IMR-90 (cell line): Measurements from ENCODE around the gene ROBO1. TPM values are rescaled to one million over a fixed set of nuclear protein-coding genes. Genes with fewer than 3 reads are reported as not detected.

Experiments used
- ATAC-seq: fragments of 200-7000 bp; cut with Tn5 transposase; 2 replicates; pipeline ENCODE4 v1.9.1; 2020; ENCODE audit warnings: low read depth, mild to moderate bottlenecking, moderate library complexity
- BruUV-seq: library from RNA; stranded (reverse); fragments of 400-500 nt; replicated peaks from 2 replicates; lab custom pipeline; 2021; lab: Mats Ljungman, UMichigan
- CTCF ChIA-PET: fragments of 300-600 bp; formaldehyde crosslinking; extraction: SDS; loops from one replicate; lab custom pipeline; 2021; ENCODE audit warnings: antibody characterized with exemption; lab: Yijun Ruan, JAX
- POLR2A ChIA-PET: fragments of 300-600 bp; sonication (Branson Sonifier 250); formaldehyde crosslinking; loops from one replicate; lab custom pipeline; 2022; ENCODE audit warnings: antibody characterized with exemption; ENCODE audit not compliant: unreplicated experiment; lab: Charles Lee
- DNase-seq: peaks from one replicate; pipeline ENCODE4 v3.0.0; 2013
- H2AFZ ChIP-seq: replicated peaks from 2 replicates; pipeline ENCODE3; 2013; ENCODE audit warnings: low read length, mild to moderate bottlenecking; ENCODE audit not compliant: poor library complexity
- H2AK5ac ChIP-seq: 2 replicates; pipeline ENCODE4 v1.6.1; 2013; ENCODE audit warnings: low read depth, low read length, inconsistent platforms
- H2AK9ac ChIP-seq: replicated peaks from 2 replicates; pipeline ENCODE3; 2013; ENCODE audit warnings: mild to moderate bottlenecking, low read depth, low read length, moderate library complexity; ENCODE audit not compliant: poor library complexity
- H2BK120ac ChIP-seq: 2 replicates; pipeline ENCODE4 v1.6.1; 2013; ENCODE audit warnings: low read depth, low read length, inconsistent platforms
- H2BK15ac ChIP-seq: 3 replicates; pipeline ENCODE4 v1.6.1; 2013; ENCODE audit warnings: low read depth, low read length, inconsistent platforms
- H2BK20ac ChIP-seq: 2 replicates; pipeline ENCODE4 v1.6.1; 2013; ENCODE audit warnings: low read depth, mild to moderate bottlenecking, inconsistent platforms, low read length, moderate library complexity
- H2BK5ac ChIP-seq: 2 replicates; pipeline ENCODE4 v1.6.1; 2013; ENCODE audit warnings: mild to moderate bottlenecking, low read depth, low read length, inconsistent platforms; ENCODE audit not compliant: poor library complexity, severe bottlenecking
- H3K14ac ChIP-seq: replicated peaks from 2 replicates; pipeline ENCODE4 v1.6.1; 2013; ENCODE audit warnings: low read depth, low read length, inconsistent platforms
- H3K18ac ChIP-seq: 2 replicates; pipeline ENCODE4 v1.6.1; 2013; ENCODE audit warnings: low read depth, low read length, control low read depth
- H3K23ac ChIP-seq: 2 replicates; pipeline ENCODE4 v1.6.1; 2013; ENCODE audit warnings: low read depth, low read length, inconsistent platforms
- H3K27ac ChIP-seq: 2 replicates; pipeline ENCODE4 v1.5.1; 2013; ENCODE audit warnings: mild to moderate bottlenecking, control low read depth, low read length; ENCODE audit not compliant: insufficient read depth
- H3K27me3 ChIP-seq: 2 replicates; pipeline ENCODE4 v1.6.1; 2013; ENCODE audit warnings: low read length; ENCODE audit not compliant: control insufficient read depth, insufficient read depth
- H3K36me3 ChIP-seq: 2 replicates; pipeline ENCODE4 v1.6.1; 2013; ENCODE audit warnings: low read length, mixed read lengths; ENCODE audit not compliant: control insufficient read depth, insufficient read depth
- H3K4ac ChIP-seq: 2 replicates; pipeline ENCODE4 v1.6.1; 2013; ENCODE audit warnings: low read depth, low read length, inconsistent platforms
- H3K4me1 ChIP-seq: 2 replicates; pipeline ENCODE4 v1.6.1; 2013; ENCODE audit warnings: low read length, mixed read lengths; ENCODE audit not compliant: control insufficient read depth, insufficient read depth
- H3K4me2 ChIP-seq: 2 replicates; pipeline ENCODE4 v1.6.1; 2013; ENCODE audit warnings: low read depth, mild to moderate bottlenecking, control low read depth, low read length, moderate library complexity
- H3K4me3 ChIP-seq: 2 replicates; pipeline ENCODE4 v1.5.1; 2013; ENCODE audit warnings: low read depth, mild to moderate bottlenecking, control low read depth, low read length, moderate library complexity; ENCODE audit not compliant: insufficient read depth
- H3K56ac ChIP-seq: 2 replicates; pipeline ENCODE4 v1.6.1; 2013; ENCODE audit warnings: low read length, inconsistent platforms; ENCODE audit not compliant: insufficient read depth; ENCODE audit errors: extremely low read depth
- H3K79me1 ChIP-seq, 2 experiments: 2 replicates each; pipeline ENCODE4 v1.6.1; 2013; ENCODE audit warnings: low read length in 2 of 2, inconsistent platforms in 1 of 2, low read depth in 1 of 2
- H3K9ac ChIP-seq: 2 replicates; pipeline ENCODE4 v1.6.1; 2013; ENCODE audit warnings: low read depth, low read length, control low read depth
- H3K9me1 ChIP-seq: 2 replicates; pipeline ENCODE4 v1.6.1; 2013; ENCODE audit warnings: low read length, inconsistent platforms; ENCODE audit not compliant: insufficient read depth
- H3K9me3 ChIP-seq: 2 replicates; pipeline ENCODE4 v1.6.1; 2013; ENCODE audit warnings: low read length; ENCODE audit not compliant: control insufficient read depth, insufficient read depth
- H4K20me1 ChIP-seq: 2 replicates; pipeline ENCODE4 v1.6.1; 2013; ENCODE audit warnings: low read length, inconsistent platforms; ENCODE audit not compliant: insufficient read depth
- H4K5ac ChIP-seq: 2 replicates; pipeline ENCODE4 v1.6.1; 2013; ENCODE audit warnings: mild to moderate bottlenecking, low read depth, low read length, control low read depth
- H4K8ac ChIP-seq, 2 experiments: 2 replicates each; pipeline ENCODE4 v1.6.1; 2013; ENCODE audit warnings: low read depth in 2 of 2, low read length in 2 of 2, control low read depth in 1 of 2, inconsistent platforms in 1 of 2
- H4K91ac ChIP-seq: 2 replicates; pipeline ENCODE4 v1.6.1; 2013; ENCODE audit warnings: low read depth, low read length, inconsistent platforms; ENCODE audit not compliant: insufficient read depth
- MXI1 ChIP-seq: IDR thresholded peaks from 2 replicates; pipeline ENCODE4 v1.6.1; 2012; ENCODE audit warnings: low read depth, mild to moderate bottlenecking, low read length, moderate library complexity, borderline replicate concordance
- RCOR1 ChIP-seq: IDR thresholded peaks from 2 replicates; pipeline ENCODE4 v1.6.1; 2012; ENCODE audit warnings: mild to moderate bottlenecking, low read length, improper control_type of control experiment; ENCODE audit not compliant: insufficient replicate concordance
- SMC3 ChIP-seq: fragments of 150-350 bp; IDR thresholded peaks from 2 replicates; pipeline ENCODE4 v1.6.1; 2016; ENCODE audit warnings: low read depth, mild to moderate bottlenecking, antibody characterized with exemption, low read length, moderate library complexity
- dilution Hi-C: fragments of 300-500 bp; cut with HindIII; formaldehyde crosslinking; loops from one replicate; pipeline ENCODE4 v1.14.3; 2018; ENCODE audit warnings: low sequenced_read_pairs; ENCODE audit not compliant: unreplicated experiment
- in situ Hi-C: fragments of 300-500 bp; cut with MboI; formaldehyde crosslinking; loops from 3 replicates; pipeline ENCODE4 v1.14.3; 2019; ENCODE audit warnings: low sequenced_read_pairs, inconsistent platforms, mixed read lengths
- intact Hi-C: fragments of 100-400 bp; cut with micrococcal nuclease; formaldehyde crosslinking; loops from 2 replicates; pipeline ENCODE4 v1.10.0; 2022
- polyA plus RNA-seq, 3 experiments: library from polyadenylated mRNA; depleted of rRNA; stranded (reverse); fragments of >200 nt; gene quantifications; 2 replicates each; pipeline ENCODE4 v1.2.3, GENCODE V29; 2012; ENCODE audit warnings: low replicate concordance in 1 of 3
- total RNA-seq: library from RNA; depleted of rRNA; stranded (reverse); fragments of >200 nt; gene quantifications from 2 replicates; pipeline ENCODE4 v1.2.3, GENCODE V29; 2012
- TF ChIP-seq, protein P1 (sequence below): fragments of 150-350 bp; IDR thresholded peaks from 2 replicates; pipeline ENCODE4 v1.6.1; 2017; ENCODE audit warnings: mild to moderate bottlenecking, antibody characterized with exemption, low read length, low read depth

Gene ROBO1
- total and polyA plus RNA-seq, 2 of the 4 experiments (the other 2 are of a cell fraction), result 24.1 to 53.9 TPM

DNA sequence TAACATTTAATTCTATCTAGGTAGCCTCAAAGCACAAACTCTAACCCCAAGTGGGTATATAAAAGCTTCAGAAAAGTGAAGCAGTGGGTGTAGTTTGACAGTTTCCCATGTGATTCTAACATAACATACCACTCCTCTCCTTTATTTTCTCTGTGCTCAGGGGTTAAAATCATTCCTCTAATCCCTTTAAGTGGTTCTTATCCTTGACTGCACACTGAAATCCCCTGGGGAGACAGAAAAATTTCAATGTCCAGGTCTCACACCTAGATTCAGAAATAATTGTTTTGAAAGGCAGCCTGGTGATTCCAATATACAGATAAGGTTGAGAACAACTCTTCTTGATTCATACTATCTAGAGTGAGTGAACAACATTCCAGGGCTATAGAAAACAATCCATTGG, 986.4 kb downstream of the ROBO1 start:
- no peak overlapping the region for H3K23ac ChIP-seq
- dilution Hi-C loops (no loop called here), in situ Hi-C loops (no loop called here), intact Hi-C loops (no loop called here)
- H3K27ac ChIP-seq, result no peak overlapping the region
- no peak overlapping the region for H4K91ac ChIP-seq
- H3K14ac ChIP-seq, result no peak overlapping the region
- H4K8ac ChIP-seq, result no peak overlapping the region
- no peak overlapping the region for H3K56ac ChIP-seq
- BruUV-seq, result no TSS peak
- no peak overlapping the region for H2AK9ac ChIP-seq
- H3K4me2 ChIP-seq, result no peak overlapping the region
- H4K5ac ChIP-seq, result no peak overlapping the region
- CTCF ChIA-PET, result interaction anchor here (0.9 kb wide), 1 partner anchor 482 kb away, joined by 3 read pairs; no protein-coding TSS in a partner anchor
- no peak overlapping the region for H3K4me3 ChIP-seq
- no peak overlapping the region for H2BK5ac ChIP-seq
- H3K36me3 ChIP-seq, result no peaks in the 10 kb centered on the region
- no peaks in the 10 kb centered on the region for H3K4me1 ChIP-seq
- no peak overlapping the region for H2AK5ac ChIP-seq
- no peak overlapping the region for H3K18ac ChIP-seq
- H3K4ac ChIP-seq, result no peak overlapping the region
- no peak overlapping the region for H2BK120ac ChIP-seq
- ATAC-seq (no peak), DNase-seq (no peak)
- H3K79me1 ChIP-seq, result no peaks in the 10 kb centered on the region; a peak in 1 of 4 replicates
- no peak overlapping the region for H2BK15ac ChIP-seq
- POLR2A ChIA-PET, result no interaction called here
- H2AFZ ChIP-seq, result no peak overlapping the region
- TF ChIP-seq MXI1 (no peak), RCOR1 (no peak), SMC3 (no peak)
- TF ChIP-seq, protein P1, sequence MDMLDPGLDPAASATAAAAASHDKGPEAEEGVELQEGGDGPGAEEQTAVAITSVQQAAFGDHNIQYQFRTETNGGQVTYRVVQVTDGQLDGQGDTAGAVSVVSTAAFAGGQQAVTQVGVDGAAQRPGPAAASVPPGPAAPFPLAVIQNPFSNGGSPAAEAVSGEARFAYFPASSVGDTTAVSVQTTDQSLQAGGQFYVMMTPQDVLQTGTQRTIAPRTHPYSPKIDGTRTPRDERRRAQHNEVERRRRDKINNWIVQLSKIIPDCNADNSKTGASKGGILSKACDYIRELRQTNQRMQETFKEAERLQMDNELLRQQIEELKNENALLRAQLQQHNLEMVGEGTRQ, result no peak
- no peaks in the 10 kb centered on the region for H3K27me3 ChIP-seq
- 0 out of 2 replicates have a peak, but pooled peaks cover 2% of the 10 kb centered on the region for H3K9me1 ChIP-seq
- peaks cover 2% of the 10 kb centered on the region; the same call in 1 of the 2 replicates for H4K20me1 ChIP-seq
- H3K9me3 ChIP-seq, result no peaks in the 10 kb centered on the region; the same call in 1 of the 2 replicates
- H3K9ac ChIP-seq, result no peak overlapping the region
- H2BK20ac ChIP-seq, result no peak overlapping the region
